Measurements from ENCODE around the gene INAVA. TPM values are rescaled to one million over a fixed set of nuclear protein-coding genes. Genes with fewer than 3 reads are reported as not detected.

INAVA gene
- total and polyA plus RNA-seq, 2 experiments from 2014 or later, result not detected

DNA sequence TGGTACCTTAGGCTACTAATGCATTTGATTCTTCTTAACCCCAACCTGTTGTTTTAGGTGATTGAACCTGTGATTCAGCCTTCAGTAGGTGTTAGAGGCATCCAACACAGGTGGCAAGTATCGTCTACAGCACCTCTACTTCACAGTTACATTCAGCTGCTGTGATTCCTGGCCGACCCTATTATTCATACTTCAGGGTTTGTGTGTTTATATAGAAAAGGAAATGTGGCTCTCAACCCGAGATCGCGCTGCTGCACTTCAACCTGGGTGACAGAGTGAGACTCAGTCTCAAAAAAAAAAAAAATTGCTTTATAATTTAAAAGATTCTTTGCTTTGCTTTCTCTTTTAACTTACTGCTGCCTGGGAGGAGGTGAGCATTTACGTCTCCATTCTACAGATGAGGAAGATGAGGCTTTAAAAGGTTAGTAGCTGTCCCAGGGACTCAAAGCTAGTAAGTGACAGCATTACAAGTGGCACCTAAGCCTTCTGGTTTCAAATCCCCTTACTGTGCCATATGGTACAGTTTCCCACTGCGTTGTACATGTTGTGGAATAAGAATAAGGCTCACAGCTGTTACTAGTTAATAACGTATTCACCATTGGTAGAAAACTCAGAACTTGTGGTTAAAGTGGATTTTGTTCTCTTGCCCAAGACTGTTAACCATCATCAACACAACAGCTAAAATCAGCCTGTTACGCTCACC is 31.8 kb upstream of the INAVA start:
- Histone ChIP-seq H3F3A (ENCODE audit: insufficient read depth) (peaks cover 11% of the 10 kb centered on the region), H3K79me2 (ENCODE audit: insufficient read depth) (no peaks in the 10 kb centered on the region), H3K9ac (no peak overlapping the region), H3K9me3 (ENCODE audit: low read depth) (no peaks in the 10 kb centered on the region), H3K27ac (no peak overlapping the region), H3K36me3 (ENCODE audit: low read depth) (peaks cover 27% of the 10 kb centered on the region), H3K4me3 (no peak overlapping the region), H2AFZ (no peak overlapping the region), H3K4me2 (ENCODE audit: unreplicated experiment) (no peak overlapping the region), H3K4me1 (ENCODE audit: insufficient read depth) (no peaks in the 10 kb centered on the region), H3K9me2 (ENCODE audit: insufficient read depth) (no peaks in the 10 kb centered on the region), H4K20me1 (ENCODE audit: insufficient read depth) (no peaks in the 10 kb centered on the region), H3K27me3 (replicated peaks; ENCODE audit: insufficient read depth) (no peaks in the 10 kb centered on the region)
- DNase-seq, result no peak
- in situ Hi-C loops (cut with MboI), result no loop called here
- TF ChIP-seq EZH2phosphoT487 (IDR thresholded peaks at IDR 0.05; ENCODE audit: insufficient read depth, low read depth), result no peak
- no peak for TF ChIP-seq EZH2 (IDR thresholded peaks at IDR 0.05; ENCODE audit: insufficient read depth, poor library complexity, severe bottlenecking)
- WGBS, 2 experiments (ENCODE audit: low coverage in 1 of 2, low lambda C conversion rate in 2 of 2, missing lambda C conversion rate in 2 of 2), result 90% methylated on average over 9 of the region's 9 CpGs

DNA sequence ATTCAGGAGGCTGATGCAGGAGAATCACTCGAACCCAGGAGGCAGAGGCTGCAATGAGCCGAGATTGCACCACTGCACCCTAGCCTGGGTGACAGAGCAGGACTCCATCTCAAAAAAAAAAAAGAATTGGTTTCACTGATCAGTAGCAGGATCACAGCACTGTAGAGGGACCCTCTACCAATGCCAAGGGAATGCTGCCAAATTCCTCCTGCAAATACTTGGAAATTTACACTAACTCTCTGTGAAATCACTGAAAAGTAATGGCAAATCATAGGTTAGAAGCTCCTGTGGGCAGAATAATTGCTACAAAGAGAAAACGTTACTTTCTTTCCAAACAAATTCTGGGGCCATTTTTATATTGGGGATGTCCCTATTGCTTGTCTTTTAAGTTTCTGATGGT is 28.6 kb upstream of the INAVA start:
- Histone ChIP-seq H3K27me3 (replicated peaks; ENCODE audit: insufficient read depth) (0 out of 2 replicates have a peak, but pooled peaks cover 3% of the 10 kb centered on the region), H3K36me3 (ENCODE audit: low read depth) (peaks cover 15% of the 10 kb centered on the region), H3K79me2 (ENCODE audit: insufficient read depth) (no peaks in the 10 kb centered on the region), H3K27ac (no peak overlapping the region), H3K4me2 (ENCODE audit: unreplicated experiment) (no peak overlapping the region), H3K4me1 (ENCODE audit: insufficient read depth) (no peaks in the 10 kb centered on the region), H3K9me2 (ENCODE audit: insufficient read depth) (no peaks in the 10 kb centered on the region), H3K4me3 (no peak overlapping the region), H2AFZ (no peak overlapping the region), H4K20me1 (ENCODE audit: insufficient read depth) (no peaks in the 10 kb centered on the region), H3K9me3 (ENCODE audit: low read depth) (no peaks in the 10 kb centered on the region), H3F3A (ENCODE audit: insufficient read depth) (peaks cover 11% of the 10 kb centered on the region), H3K9ac (no peak overlapping the region)
- DNase-seq, result no peak
- 52 to 56% methylated on average over 3 of the region's 3 CpGs for WGBS, 2 experiments (ENCODE audit: low coverage in 1 of 2, low lambda C conversion rate in 2 of 2, missing lambda C conversion rate in 2 of 2)
- in situ Hi-C loops (cut with MboI), result no loop called here
- TF ChIP-seq EZH2phosphoT487 (IDR thresholded peaks at IDR 0.05; ENCODE audit: insufficient read depth, low read depth), result no peak
- no peak for TF ChIP-seq EZH2 (IDR thresholded peaks at IDR 0.05; ENCODE audit: insufficient read depth, poor library complexity, severe bottlenecking)

DNA sequence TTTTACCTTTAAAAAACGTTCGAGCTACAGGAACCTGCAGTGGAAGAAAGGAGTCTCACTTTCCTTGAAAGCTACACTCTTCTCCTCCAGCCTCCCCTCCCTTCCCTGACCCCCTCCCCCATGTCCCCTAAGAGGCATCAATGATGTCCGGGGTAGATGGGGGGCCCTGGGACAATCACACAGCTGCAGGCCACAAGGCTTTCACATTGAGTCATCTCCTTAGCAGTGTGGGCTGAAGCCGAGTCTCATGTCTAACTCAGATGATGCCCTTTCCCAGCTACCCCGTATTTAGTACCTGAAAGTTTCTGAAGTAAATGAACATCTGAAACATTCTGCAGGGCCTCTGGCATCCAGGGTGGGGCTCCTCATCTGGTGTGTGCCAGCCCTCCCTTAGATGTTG is 28.2 kb upstream of the INAVA start:
- no peak overlapping the region for H3K9ac ChIP-seq
- H3K27me3 ChIP-seq (replicated peaks; ENCODE audit: insufficient read depth), result 0 out of 2 replicates have a peak, but pooled peaks cover 6% of the 10 kb centered on the region
- TF ChIP-seq EZH2phosphoT487 (IDR thresholded peaks at IDR 0.05; ENCODE audit: insufficient read depth, low read depth) (no peak), EZH2 (IDR thresholded peaks at IDR 0.05; ENCODE audit: insufficient read depth, poor library complexity, severe bottlenecking) (no peak)
- no peak overlapping the region for H3K4me2 ChIP-seq (ENCODE audit: unreplicated experiment)
- H3K4me3 ChIP-seq, result no peak overlapping the region
- H3K79me2 ChIP-seq (ENCODE audit: insufficient read depth), result no peaks in the 10 kb centered on the region
- in situ Hi-C loops (cut with MboI), result no loop called here
- H3K36me3 ChIP-seq (ENCODE audit: low read depth), result peaks cover 15% of the 10 kb centered on the region
- no peaks in the 10 kb centered on the region for H4K20me1 ChIP-seq (ENCODE audit: insufficient read depth)
- DNase-seq, result peak; percentile 43
- H3K9me2 ChIP-seq (ENCODE audit: insufficient read depth), result no peaks in the 10 kb centered on the region
- 30 to 32% methylated on average over 5 of the region's 5 CpGs for WGBS, 2 experiments (ENCODE audit: low coverage in 1 of 2, low lambda C conversion rate in 2 of 2, missing lambda C conversion rate in 2 of 2)
- peaks cover 11% of the 10 kb centered on the region for H3F3A ChIP-seq (ENCODE audit: insufficient read depth)
- H2AFZ ChIP-seq, result no peak overlapping the region
- H3K9me3 ChIP-seq (ENCODE audit: low read depth), result no peaks in the 10 kb centered on the region
- no peaks in the 10 kb centered on the region for H3K4me1 ChIP-seq (ENCODE audit: insufficient read depth)
- H3K27ac ChIP-seq, result no peak overlapping the region

DNA sequence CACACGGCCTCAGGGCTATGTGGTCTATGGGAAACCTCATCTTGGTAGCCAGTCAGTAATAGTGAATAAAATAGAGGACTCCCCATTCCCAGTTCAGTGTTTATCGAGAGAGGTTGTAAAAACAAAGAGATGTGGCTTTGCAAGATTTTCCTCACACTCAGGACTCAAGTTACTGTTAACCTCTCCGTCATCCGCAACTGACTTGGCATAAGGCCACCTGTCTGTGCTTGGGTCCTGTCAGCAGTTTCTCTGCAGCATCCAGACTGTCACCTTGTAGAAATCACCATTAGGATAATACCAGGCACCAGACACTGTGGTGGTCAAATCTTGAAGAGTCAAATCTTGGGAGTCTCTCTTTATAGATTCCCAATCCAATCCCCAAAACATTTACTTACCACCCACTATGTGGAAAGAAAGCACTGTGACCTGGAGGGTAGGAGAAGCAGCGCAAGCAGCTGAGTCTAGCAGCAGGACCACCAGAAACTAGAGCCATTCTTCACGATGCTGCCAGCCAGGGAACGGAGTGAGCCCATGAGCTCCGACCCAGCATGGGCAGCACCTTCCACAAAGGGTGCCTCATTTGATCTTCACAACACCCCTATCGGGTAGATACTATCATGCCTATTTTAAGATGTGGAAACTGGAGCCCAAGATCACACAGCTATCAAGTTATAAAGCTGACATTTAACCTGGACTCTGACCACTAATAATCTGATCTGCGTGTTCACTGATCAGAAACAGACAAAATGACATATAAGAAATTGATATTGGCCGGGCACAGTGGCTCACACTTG is 27.5 kb upstream of the INAVA start:
- H3K4me3 ChIP-seq, result no peak overlapping the region
- peaks cover 9% of the 10 kb centered on the region; the same call in 1 of the 2 replicates for H3K27me3 ChIP-seq (replicated peaks; ENCODE audit: insufficient read depth)
- no peaks in the 10 kb centered on the region for H4K20me1 ChIP-seq (ENCODE audit: insufficient read depth)
- no peak for TF ChIP-seq EZH2phosphoT487 (IDR thresholded peaks at IDR 0.05; ENCODE audit: insufficient read depth, low read depth)
- no peak for DNase-seq
- H3K9me3 ChIP-seq (ENCODE audit: low read depth), result no peaks in the 10 kb centered on the region
- no peaks in the 10 kb centered on the region for H3K9me2 ChIP-seq (ENCODE audit: insufficient read depth)
- no peak overlapping the region for H3K27ac ChIP-seq
- H3K4me1 ChIP-seq (ENCODE audit: insufficient read depth), result no peaks in the 10 kb centered on the region
- no peak overlapping the region for H3K9ac ChIP-seq
- peaks cover 15% of the 10 kb centered on the region for H3K36me3 ChIP-seq (ENCODE audit: low read depth)
- H3K79me2 ChIP-seq (ENCODE audit: insufficient read depth), result no peaks in the 10 kb centered on the region
- H3F3A ChIP-seq (ENCODE audit: insufficient read depth), result peaks cover 11% of the 10 kb centered on the region
- in situ Hi-C loops (cut with MboI), result no loop called here
- 63 to 71% methylated on average over 11 of the region's 11 CpGs for WGBS, 2 experiments (ENCODE audit: low coverage in 1 of 2, low lambda C conversion rate in 2 of 2, missing lambda C conversion rate in 2 of 2)
- no peak overlapping the region for H2AFZ ChIP-seq
- no peak overlapping the region for H3K4me2 ChIP-seq (ENCODE audit: unreplicated experiment)
